ENCODE measurements around the gene NPY5R. TPM values are rescaled to one million over a fixed set of nuclear protein-coding genes. Genes with fewer than 3 reads are reported as not detected.
A peak's percentile ranks its signal among the peaks of the same experiment; 100 is the strongest.

Gene NPY5R
- total and polyA plus RNA-seq, 2 donors (not counting 1 experiment from before 2014, with no cell fraction given) = not detected

DNA sequence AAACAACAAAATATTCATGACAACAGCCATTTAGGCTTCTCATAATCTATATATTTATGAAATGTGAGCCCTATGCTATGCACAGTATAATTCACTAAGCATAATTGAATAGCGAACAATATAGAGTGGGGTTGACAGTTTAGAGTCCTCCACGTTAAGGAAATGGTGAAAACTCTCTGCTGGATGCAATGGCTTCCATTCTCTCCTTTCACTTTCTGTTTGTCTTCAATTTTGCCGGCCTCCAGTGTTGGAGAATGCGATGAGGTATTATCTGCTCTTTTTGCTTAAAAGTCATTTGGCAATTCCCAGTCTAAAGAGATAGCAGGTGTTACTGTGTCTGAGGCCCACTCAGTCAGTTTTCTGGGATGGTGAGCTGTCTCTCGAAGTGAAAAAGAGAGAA is 52.1 kb downstream of the NPY5R start:
- H3K4me3 ChIP-seq (replicated peaks in 1 of 4; ENCODE audit: control extremely low read depth in 1 of 4, insufficient read depth in 1 of 4, low read depth in 3 of 4, low read length in 4 of 4) = peak overlapping the region in 2 of 4 experiments; percentile 43 to 46

DNA sequence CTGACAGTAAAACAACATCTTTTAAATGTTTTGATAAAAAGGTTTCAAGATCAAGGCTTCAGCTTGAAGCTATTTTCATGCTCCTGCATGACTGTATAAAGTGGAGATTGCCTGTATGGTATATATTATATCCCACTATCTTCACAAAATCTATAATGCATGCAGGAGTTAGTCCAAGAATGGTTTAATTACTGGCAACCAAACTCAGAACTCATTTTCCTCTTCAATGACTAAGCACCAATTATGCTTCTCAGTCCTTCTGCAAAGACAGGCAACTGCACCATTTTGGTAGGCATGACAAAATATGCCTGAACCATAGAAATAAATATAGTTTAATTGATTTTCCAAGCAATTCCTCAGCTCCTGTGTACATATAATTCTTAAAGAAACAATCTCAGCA is 54.5 kb downstream of the NPY5R start:
- H3K9ac ChIP-seq (ENCODE audit: insufficient read depth, low read length) = no peak overlapping the region
- H4K20me1 ChIP-seq (ENCODE audit: control insufficient read depth, extremely low read depth, insufficient read depth, low read length) = no peaks in the 10 kb centered on the region
- H3K4me2 ChIP-seq (ENCODE audit: extremely low read depth, insufficient read depth, low read length) = no peak overlapping the region
- no peaks in the 10 kb centered on the region for H3K27me3 ChIP-seq (ENCODE audit: control insufficient read depth, insufficient read depth, low read length)
- H3K4me1 ChIP-seq (ENCODE audit: control insufficient read depth, extremely low read depth, insufficient read depth, low read length) = no peaks in the 10 kb centered on the region
- H2AFZ ChIP-seq (ENCODE audit: low read length) = no peak overlapping the region
- no peaks in the 10 kb centered on the region for H3K36me3 ChIP-seq (ENCODE audit: control insufficient read depth, insufficient read depth, low read length)
- TF ChIP-seq EZH2 (IDR thresholded peaks at IDR 0.05; ENCODE audit: low read length, missing control alignments) = no peak
- TF ChIP-seq, protein P1, sequence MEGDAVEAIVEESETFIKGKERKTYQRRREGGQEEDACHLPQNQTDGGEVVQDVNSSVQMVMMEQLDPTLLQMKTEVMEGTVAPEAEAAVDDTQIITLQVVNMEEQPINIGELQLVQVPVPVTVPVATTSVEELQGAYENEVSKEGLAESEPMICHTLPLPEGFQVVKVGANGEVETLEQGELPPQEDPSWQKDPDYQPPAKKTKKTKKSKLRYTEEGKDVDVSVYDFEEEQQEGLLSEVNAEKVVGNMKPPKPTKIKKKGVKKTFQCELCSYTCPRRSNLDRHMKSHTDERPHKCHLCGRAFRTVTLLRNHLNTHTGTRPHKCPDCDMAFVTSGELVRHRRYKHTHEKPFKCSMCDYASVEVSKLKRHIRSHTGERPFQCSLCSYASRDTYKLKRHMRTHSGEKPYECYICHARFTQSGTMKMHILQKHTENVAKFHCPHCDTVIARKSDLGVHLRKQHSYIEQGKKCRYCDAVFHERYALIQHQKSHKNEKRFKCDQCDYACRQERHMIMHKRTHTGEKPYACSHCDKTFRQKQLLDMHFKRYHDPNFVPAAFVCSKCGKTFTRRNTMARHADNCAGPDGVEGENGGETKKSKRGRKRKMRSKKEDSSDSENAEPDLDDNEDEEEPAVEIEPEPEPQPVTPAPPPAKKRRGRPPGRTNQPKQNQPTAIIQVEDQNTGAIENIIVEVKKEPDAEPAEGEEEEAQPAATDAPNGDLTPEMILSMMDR (conservative IDR thresholded peaks at IDR 0.05 in 1 of 2, IDR thresholded peaks at IDR 0.05 in 1 of 2; ENCODE audit: low read depth in 1 of 2, low read length in 2 of 2) = no peak
- DNase-seq (ENCODE audit: low read depth in 2 of 2) = no peak
- H3K27ac ChIP-seq (ENCODE audit: insufficient read depth, low read length) = no peak overlapping the region
- no peaks in the 10 kb centered on the region for H3K79me2 ChIP-seq (ENCODE audit: control insufficient read depth, insufficient read depth, low read length)
- H3K9me3 ChIP-seq (ENCODE audit: control insufficient read depth, insufficient read depth, low read depth, low read length) = no peaks in the 10 kb centered on the region
- no peak overlapping the region for H3K4me3 ChIP-seq (replicated peaks in 1 of 4; ENCODE audit: control extremely low read depth in 1 of 4, insufficient read depth in 1 of 4, low read depth in 3 of 4, low read length in 4 of 4)

More for the DNA sequence above, 52.1 kb downstream of the NPY5R start:
- no peak for DNase-seq (ENCODE audit: low read depth in 2 of 2)
- Histone ChIP-seq H3K9ac (ENCODE audit: insufficient read depth, low read length) (no peak overlapping the region), H3K27ac (ENCODE audit: insufficient read depth, low read length) (no peak overlapping the region), H3K4me2 (ENCODE audit: extremely low read depth, insufficient read depth, low read length) (peak overlapping the region; percentile 40), H3K9me3 (ENCODE audit: control insufficient read depth, insufficient read depth, low read depth, low read length) (no peaks in the 10 kb centered on the region), H3K27me3 (ENCODE audit: control insufficient read depth, insufficient read depth, low read length) (no peaks in the 10 kb centered on the region), H3K4me1 (ENCODE audit: control insufficient read depth, extremely low read depth, insufficient read depth, low read length) (no peaks in the 10 kb centered on the region), H3K79me2 (ENCODE audit: control insufficient read depth, insufficient read depth, low read length) (no peaks in the 10 kb centered on the region), H2AFZ (ENCODE audit: low read length) (no peak overlapping the region), H3K36me3 (ENCODE audit: control insufficient read depth, insufficient read depth, low read length) (no peaks in the 10 kb centered on the region), H4K20me1 (ENCODE audit: control insufficient read depth, extremely low read depth, insufficient read depth, low read length) (no peaks in the 10 kb centered on the region)
- TF ChIP-seq, protein P1 (conservative IDR thresholded peaks at IDR 0.05 in 1 of 2, IDR thresholded peaks at IDR 0.05 in 1 of 2; ENCODE audit: low read depth in 1 of 2, low read length in 2 of 2) = no peak
- no peak for TF ChIP-seq EZH2 (IDR thresholded peaks at IDR 0.05; ENCODE audit: low read length, missing control alignments)

DNA sequence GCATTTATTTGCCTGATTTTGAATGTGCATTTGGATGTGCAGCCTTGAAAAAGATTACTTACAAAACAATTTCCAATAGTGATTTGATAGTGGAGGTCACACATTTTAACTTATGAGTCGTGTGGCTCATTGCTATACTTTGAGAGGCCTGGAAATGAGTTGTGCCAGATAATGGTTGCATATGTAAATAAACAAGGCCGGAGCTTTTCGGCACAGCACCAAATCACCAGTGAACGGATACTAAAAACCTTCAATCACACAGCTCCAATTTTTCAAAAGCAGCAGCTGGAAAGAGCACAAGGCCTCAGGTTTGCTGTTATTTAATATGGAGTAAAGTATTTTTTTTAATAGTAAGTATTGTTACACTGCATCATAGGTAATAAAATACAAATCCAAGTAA is 57.2 kb downstream of the NPY5R start:
- no peaks in the 10 kb centered on the region for H3K27me3 ChIP-seq (ENCODE audit: control insufficient read depth, insufficient read depth, low read length)
- H3K36me3 ChIP-seq (ENCODE audit: control insufficient read depth, insufficient read depth, low read length) = no peaks in the 10 kb centered on the region
- H3K9me3 ChIP-seq (ENCODE audit: control insufficient read depth, insufficient read depth, low read depth, low read length) = no peaks in the 10 kb centered on the region
- no peak overlapping the region for H3K27ac ChIP-seq (ENCODE audit: insufficient read depth, low read length)
- no peaks in the 10 kb centered on the region for H3K4me1 ChIP-seq (ENCODE audit: control insufficient read depth, extremely low read depth, insufficient read depth, low read length)
- no peaks in the 10 kb centered on the region for H4K20me1 ChIP-seq (ENCODE audit: control insufficient read depth, extremely low read depth, insufficient read depth, low read length)
- no peak for DNase-seq (ENCODE audit: low read depth in 2 of 2)
- H3K4me3 ChIP-seq (replicated peaks in 1 of 4; ENCODE audit: control extremely low read depth in 1 of 4, insufficient read depth in 1 of 4, low read depth in 3 of 4, low read length in 4 of 4) = no peak overlapping the region
- no peak overlapping the region for H2AFZ ChIP-seq (ENCODE audit: low read length)
- no peaks in the 10 kb centered on the region for H3K79me2 ChIP-seq (ENCODE audit: control insufficient read depth, insufficient read depth, low read length)
- no peak overlapping the region for H3K9ac ChIP-seq (ENCODE audit: insufficient read depth, low read length)
- no peak overlapping the region for H3K4me2 ChIP-seq (ENCODE audit: extremely low read depth, insufficient read depth, low read length)
- TF ChIP-seq, protein P1 (conservative IDR thresholded peaks at IDR 0.05 in 1 of 2, IDR thresholded peaks at IDR 0.05 in 1 of 2; ENCODE audit: low read depth in 1 of 2, low read length in 2 of 2) = no peak
- no peak for TF ChIP-seq EZH2 (IDR thresholded peaks at IDR 0.05; ENCODE audit: low read length, missing control alignments)

Other genes starting within 250 kb of the NPY5R start
- gene NAF1, start 177.0 kb upstream of the NPY5R start, total RNA-seq = 6.7 and 8.8 TPM in 2 replicates
- 5.2 and 6.6 TPM in 2 replicates for gene NAF1, start 177.0 kb upstream of the NPY5R start, polyA plus RNA-seq
- under 0.01 TPM in 2 replicates for gene NPY1R, start 11.3 kb upstream of the NPY5R start, total RNA-seq
- gene NPY1R, start 11.3 kb upstream of the NPY5R start, polyA plus RNA-seq = 0.01 and 0.02 TPM in 2 replicates
- not detected in 2 replicates for gene TKTL2, start 129.9 kb downstream of the NPY5R start, total RNA-seq
- not detected in 2 replicates for gene TKTL2, start 129.9 kb downstream of the NPY5R start, polyA plus RNA-seq
- gene TMA16, start 150.8 kb downstream of the NPY5R start, total RNA-seq = 21.0 and 21.1 TPM in 2 replicates
- gene TMA16, start 150.8 kb downstream of the NPY5R start, polyA plus RNA-seq = 21.5 and 28.4 TPM in 2 replicates

All from fibroblast of lung (primary cell).